ENCODE results near the gene ERBIN. TPM values are rescaled to one million over a fixed set of nuclear protein-coding genes. Genes with fewer than 3 reads are reported as not detected.

The ERBIN gene
- total and polyA plus RNA-seq, 2 of the 13 experiments (the other 11 are each of a cell fraction or from before 2014, with no cell fraction given): 14.4 to 41.7 TPM

DNA sequence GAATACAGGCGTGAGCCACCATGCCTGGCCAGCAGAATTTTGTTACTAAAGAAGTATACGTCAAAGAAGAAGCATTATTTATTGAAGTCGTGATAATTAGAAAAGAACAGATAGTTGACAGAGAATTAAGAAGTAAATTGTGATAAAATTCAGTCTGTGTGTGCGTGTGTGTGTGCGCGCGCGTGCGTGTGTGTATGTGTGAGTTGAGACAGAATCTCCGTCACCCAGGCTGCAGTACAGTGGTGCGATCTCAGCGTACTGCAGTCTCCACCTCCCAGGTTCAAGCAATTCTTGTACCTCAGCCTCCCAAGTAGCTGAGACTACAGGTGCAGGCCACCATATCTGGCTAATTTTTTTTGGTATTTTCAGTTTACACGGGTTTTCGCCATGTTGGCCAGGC lies 77.8 kb downstream of the ERBIN start (continued):
- no peak for TF ChIP-seq DZIP1 (CRISPR knock-in tag; IDR thresholded peaks at IDR 0.05)
- no peak for TF ChIP-seq ZNF460 (CRISPR knock-in tag; IDR thresholded peaks at IDR 0.05; ENCODE audit: borderline replicate concordance)

- no peak for DNase-seq (ENCODE audit: low spot score)
These were observed 82.9 kb downstream of the ERBIN start for GRCh38 chr5:66009277-66009676.

More at GRCh38 chr5:66009277-66009676, 82.9 kb downstream of the ERBIN start:
- ATAC-seq (no peak), FAIRE-seq (no peak)
- intact Hi-C loops (cut with micrococcal nuclease; ENCODE audit: unreplicated experiment) (no loop called here), in situ Hi-C loops (cut with HindIII; ENCODE audit: extremely low pct_ligation_motif_present, low pct_unique_long_range_greater_than_20kb) (no loop called here)
- ChIA-PET POLR2A (no interaction called here), CTCF (ENCODE audit: low intra/inter-chr PET ratio, low total read pairs) (no interaction called here)
- no peak overlapping the region for H3K9ac ChIP-seq (ENCODE audit: insufficient read depth, low read depth, low read length)
- TF ChIP-seq ZSCAN29 (CRISPR knock-in tag; conservative IDR thresholded peaks at IDR 0.05) (no peak), ZNF75D (CRISPR knock-in tag; IDR thresholded peaks at IDR 0.05; ENCODE audit: borderline replicate concordance) (no peak), ZNF83 (CRISPR knock-in tag; IDR thresholded peaks at IDR 0.05; ENCODE audit: borderline replicate concordance) (no peak), HNF4A (CRISPR knock-in tag; IDR thresholded peaks at IDR 0.05) (no peak), ZSCAN22 (CRISPR knock-in tag; IDR thresholded peaks at IDR 0.05) (no peak), ZNF274 (CRISPR knock-in tag; IDR thresholded peaks at IDR 0.05) (no peak), ZNF235 (CRISPR knock-in tag; IDR thresholded peaks at IDR 0.05; ENCODE audit: borderline replicate concordance) (no peak), ZNF17 (CRISPR knock-in tag; IDR thresholded peaks at IDR 0.05) (no peak)
- TF ChIP-seq, protein P1, sequence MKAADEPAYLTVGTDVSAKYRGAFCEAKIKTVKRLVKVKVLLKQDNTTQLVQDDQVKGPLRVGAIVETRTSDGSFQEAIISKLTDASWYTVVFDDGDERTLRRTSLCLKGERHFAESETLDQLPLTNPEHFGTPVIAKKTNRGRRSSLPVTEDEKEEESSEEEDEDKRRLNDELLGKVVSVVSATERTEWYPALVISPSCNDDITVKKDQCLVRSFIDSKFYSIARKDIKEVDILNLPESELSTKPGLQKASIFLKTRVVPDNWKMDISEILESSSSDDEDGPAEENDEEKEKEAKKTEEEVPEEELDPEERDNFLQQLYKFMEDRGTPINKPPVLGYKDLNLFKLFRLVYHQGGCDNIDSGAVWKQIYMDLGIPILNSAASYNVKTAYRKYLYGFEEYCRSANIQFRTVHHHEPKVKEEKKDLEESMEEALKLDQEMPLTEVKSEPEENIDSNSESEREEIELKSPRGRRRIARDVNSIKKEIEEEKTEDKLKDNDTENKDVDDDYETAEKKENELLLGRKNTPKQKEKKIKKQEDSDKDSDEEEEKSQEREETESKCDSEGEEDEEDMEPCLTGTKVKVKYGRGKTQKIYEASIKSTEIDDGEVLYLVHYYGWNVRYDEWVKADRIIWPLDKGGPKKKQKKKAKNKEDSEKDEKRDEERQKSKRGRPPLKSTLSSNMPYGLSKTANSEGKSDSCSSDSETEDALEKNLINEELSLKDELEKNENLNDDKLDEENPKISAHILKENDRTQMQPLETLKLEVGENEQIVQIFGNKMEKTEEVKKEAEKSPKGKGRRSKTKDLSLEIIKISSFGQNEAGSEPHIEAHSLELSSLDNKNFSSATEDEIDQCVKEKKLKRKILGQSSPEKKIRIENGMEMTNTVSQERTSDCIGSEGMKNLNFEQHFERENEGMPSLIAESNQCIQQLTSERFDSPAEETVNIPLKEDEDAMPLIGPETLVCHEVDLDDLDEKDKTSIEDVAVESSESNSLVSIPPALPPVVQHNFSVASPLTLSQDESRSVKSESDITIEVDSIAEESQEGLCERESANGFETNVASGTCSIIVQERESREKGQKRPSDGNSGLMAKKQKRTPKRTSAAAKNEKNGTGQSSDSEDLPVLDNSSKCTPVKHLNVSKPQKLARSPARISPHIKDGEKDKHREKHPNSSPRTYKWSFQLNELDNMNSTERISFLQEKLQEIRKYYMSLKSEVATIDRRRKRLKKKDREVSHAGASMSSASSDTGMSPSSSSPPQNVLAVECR (CRISPR knock-in tag; IDR thresholded peaks at IDR 0.05; ENCODE audit: borderline replicate concordance): no peak
- TF ChIP-seq, protein P2, sequence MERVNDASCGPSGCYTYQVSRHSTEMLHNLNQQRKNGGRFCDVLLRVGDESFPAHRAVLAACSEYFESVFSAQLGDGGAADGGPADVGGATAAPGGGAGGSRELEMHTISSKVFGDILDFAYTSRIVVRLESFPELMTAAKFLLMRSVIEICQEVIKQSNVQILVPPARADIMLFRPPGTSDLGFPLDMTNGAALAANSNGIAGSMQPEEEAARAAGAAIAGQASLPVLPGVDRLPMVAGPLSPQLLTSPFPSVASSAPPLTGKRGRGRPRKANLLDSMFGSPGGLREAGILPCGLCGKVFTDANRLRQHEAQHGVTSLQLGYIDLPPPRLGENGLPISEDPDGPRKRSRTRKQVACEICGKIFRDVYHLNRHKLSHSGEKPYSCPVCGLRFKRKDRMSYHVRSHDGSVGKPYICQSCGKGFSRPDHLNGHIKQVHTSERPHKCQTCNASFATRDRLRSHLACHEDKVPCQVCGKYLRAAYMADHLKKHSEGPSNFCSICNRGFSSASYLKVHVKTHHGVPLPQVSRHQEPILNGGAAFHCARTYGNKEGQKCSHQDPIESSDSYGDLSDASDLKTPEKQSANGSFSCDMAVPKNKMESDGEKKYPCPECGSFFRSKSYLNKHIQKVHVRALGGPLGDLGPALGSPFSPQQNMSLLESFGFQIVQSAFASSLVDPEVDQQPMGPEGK (CRISPR knock-in tag; IDR thresholded peaks at IDR 0.05): no peak
- H3K27me3 ChIP-seq (ENCODE audit: control insufficient read depth in 1 of 2, insufficient read depth in 2 of 2, low read length in 2 of 2): no peaks in the 10 kb centered on the region
- no peak overlapping the region for H2AFZ ChIP-seq (ENCODE audit: low read length)
- no peak overlapping the region for H3K27ac ChIP-seq (ENCODE audit: extremely low read length, insufficient read depth, low read length)
- H3K36me3 ChIP-seq (replicated peaks in 1 of 2; ENCODE audit: control insufficient read depth in 1 of 2, insufficient read depth in 2 of 2, low read length in 2 of 2): peaks cover 2 to 27% of the 10 kb centered on the region in 2 experiments; a peak in 2 of 5 replicates
- H3K4me2 ChIP-seq (ENCODE audit: low read depth, low read length): no peak overlapping the region
- no peaks in the 10 kb centered on the region for H3K4me1 ChIP-seq (ENCODE audit: insufficient read depth, low read length)
- H3K4me3 ChIP-seq (replicated peaks in 1 of 3; ENCODE audit: insufficient read depth in 1 of 3, low read depth in 2 of 3, low read length in 3 of 3): no peak overlapping the region
- H3K79me2 ChIP-seq (ENCODE audit: insufficient read depth, low read length): peaks cover 5% of the 10 kb centered on the region
- no peaks in the 10 kb centered on the region for H3K9me3 ChIP-seq (ENCODE audit: low read length)
- WGBS (ENCODE audit: low lambda C conversion rate): 100% methylated on average over 2 of the region's 2 CpGs
- BruUV-seq (replicated peaks): no TSS peak
- H4K20me1 ChIP-seq (ENCODE audit: insufficient read depth, low read length): 0 out of 2 replicates have a peak, but pooled peaks cover 3% of the 10 kb centered on the region

Measured in HepG2 (cell line).